Astrocyte (in vitro differentiated cells and primary cell): ENCODE measurements around the gene TAF4.

Experiments used
- CTCF ChIP-seq: IDR thresholded peaks from 2 replicates; pipeline ENCODE4 v1.5.1; 2011; ENCODE audit warnings: low read depth, mild to moderate bottlenecking, inconsistent platforms, low read length, moderate library complexity; ENCODE audit not compliant: insufficient read depth
- EZH2 ChIP-seq: IDR thresholded peaks from 2 replicates; pipeline ENCODE4 v1.6.1; 2012; ENCODE audit warnings: mild to moderate bottlenecking, low read length, inconsistent platforms; ENCODE audit not compliant: insufficient read depth

GRCh38 chr20:61977419-61977786, 88.3 kb downstream of the TAF4 start:
- TF ChIP-seq CTCF (no peak), EZH2 (no peak)
